Smooth muscle cell of the umbilical artery (primary cell): ENCODE results near the gene TBC1D7. TPM values are rescaled to one million over a fixed set of nuclear protein-coding genes. Genes with fewer than 3 reads are reported as not detected.

Experiments used
- total RNA-seq: library from RNA; depleted of rRNA; stranded (reverse); fragments of >200 nt; gene quantifications from 2 replicates; pipeline ENCODE4 v1.2.3, GENCODE V29; 2014

The TBC1D7 gene
- 19.5 and 22.9 TPM in 2 replicates for total RNA-seq

DNA sequence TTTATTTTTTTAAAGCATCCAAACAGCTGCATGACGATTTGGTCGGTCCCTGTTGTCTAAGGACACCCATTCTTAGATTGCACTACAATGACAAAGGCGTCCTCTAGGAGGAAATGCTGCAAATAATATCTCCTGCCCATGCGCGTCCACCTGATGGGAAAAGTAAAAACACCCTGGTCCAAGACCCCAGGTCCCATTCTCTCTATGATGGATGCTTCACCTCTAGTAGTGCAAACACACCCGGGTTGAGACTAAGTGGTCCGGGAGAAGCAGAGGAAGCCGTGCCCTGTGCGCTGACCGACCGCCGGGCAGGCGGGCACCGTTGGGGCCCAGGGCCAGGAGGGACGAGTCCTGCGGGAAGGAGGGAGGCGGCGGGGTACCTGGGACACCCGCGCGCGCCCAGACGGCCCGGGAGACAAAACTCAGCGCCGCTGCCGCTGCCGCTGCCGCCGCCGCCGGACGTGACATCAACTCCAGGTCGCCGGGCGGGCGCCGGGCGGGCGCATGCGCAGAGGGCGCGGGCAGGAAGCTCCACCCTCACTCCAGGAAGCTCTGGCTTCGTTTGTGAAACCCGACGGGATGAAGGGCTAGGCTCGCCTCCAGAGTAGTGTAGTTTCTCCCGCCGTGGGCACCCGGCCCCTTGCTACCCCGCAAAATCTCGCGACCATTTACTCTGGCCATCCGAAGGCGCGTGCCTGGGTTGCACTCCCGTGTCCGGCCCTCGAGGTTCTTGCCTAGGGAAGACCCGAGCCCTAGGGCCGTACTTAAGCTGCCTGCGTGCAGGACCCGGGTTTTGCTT, at the start of gene TBC1D7:
TSS of gene TBC1D7 (minus strand) at position 462 of the 799 bp plus-strand sequence. CDS start 1,639 bp downstream, outside the sequence.

Other genes with a start within 250 kb of the TBC1D7 start
- 13.7 and 16.9 TPM in 2 replicates for gene GFOD1, start 159.1 kb upstream of the TBC1D7 start, total RNA-seq
- 6.5 and 8.5 TPM in 2 replicates for gene SIRT5, start 246.1 kb upstream of the TBC1D7 start, total RNA-seq